ENCODE results near the gene STOML1. TPM values are rescaled to one million over a fixed set of nuclear protein-coding genes. Genes with fewer than 3 reads are reported as not detected.

STOML1 gene
- polyA plus RNA-seq, 2 of the 4 experiments (the other 2 are of a cell fraction), result 4.3 to 4.9 TPM

DNA sequence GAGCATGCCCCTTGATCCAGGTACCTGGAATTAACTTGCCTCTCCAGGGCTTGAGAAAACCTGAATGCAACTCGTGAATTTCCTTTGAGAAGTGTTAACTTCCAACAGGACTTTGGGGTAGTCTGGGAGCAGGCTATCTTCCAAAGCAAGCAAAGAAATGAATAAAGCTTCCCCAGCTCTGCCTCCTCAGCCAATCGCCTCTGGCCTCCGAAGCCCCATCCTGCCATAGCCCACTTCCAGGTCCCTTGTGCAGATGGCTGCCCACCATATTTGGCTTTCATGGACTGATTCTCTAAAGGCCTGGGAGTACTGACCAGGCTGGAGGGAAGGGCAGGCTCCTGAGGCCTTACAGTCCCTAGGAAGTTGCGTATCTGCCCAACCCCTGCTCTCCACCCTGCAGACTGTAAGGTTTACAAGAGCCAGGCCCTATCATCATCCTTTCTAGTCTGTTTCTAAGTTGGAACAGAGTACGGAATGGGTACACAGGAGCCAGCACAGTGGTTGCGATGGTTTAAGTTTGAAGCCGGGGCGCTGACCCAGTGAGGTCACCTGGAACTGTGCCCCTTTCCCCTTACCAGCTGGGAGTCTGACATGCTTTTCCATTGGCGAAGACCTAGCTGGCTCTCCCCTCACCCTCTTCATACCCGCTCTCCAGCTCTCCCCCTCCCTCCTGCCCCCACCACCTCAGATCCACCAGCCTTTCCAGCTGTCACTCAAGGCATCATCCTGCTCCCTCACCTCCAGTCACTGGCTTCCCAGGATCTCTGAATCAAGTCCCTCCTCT lies 1.3 kb upstream of the STOML1 start:
- Histone ChIP-seq H3K9me3 (no peaks in the 10 kb centered on the region), H3K4me3 (peak overlapping the region; percentile 98; the same call in 1 of the 3 replicates), H3K27ac (peak overlapping the region in 1 of 2 experiments; percentile 91; a peak in 5 of 6 replicates), H3K4me2 (peak overlapping the region; percentile 74), H3K4me1 (peaks cover 24% of the 10 kb centered on the region)
- FAIRE-seq (no peak), ATAC-seq (no peak), DNase-seq (ENCODE audit: low read depth in 1 of 2, low spot score in 1 of 2) (no peak)
- CTCF ChIA-PET, result interaction anchor here (0.8 to 5.5 kb wide), 10 partner anchors 10 to 61 kb away, joined by 3 to 30 read pairs (median 4); no protein-coding TSS in a partner anchor
- WGBS (ENCODE audit: missing lambda C conversion rate), result 89% methylated on average over 10 of the region's 10 CpGs
- POLR2A ChIA-PET, result no interaction called here
- no peak for TF ChIP-seq HDAC2 (IDR thresholded peaks at IDR 0.05)
- no peak for TF ChIP-seq CBX8 (IDR thresholded peaks at IDR 0.05)
- TF ChIP-seq MAFK (IDR thresholded peaks at IDR 0.05; ENCODE audit: partially characterized antibody), result no peak
- no peak for TF ChIP-seq NPAS2 (CRISPR knock-in tag; IDR thresholded peaks at IDR 0.05; ENCODE audit: borderline replicate concordance)
- TF ChIP-seq SREBF2 (IDR thresholded peaks at IDR 0.05), result no peak
- no peak for TF ChIP-seq EP300 (IDR thresholded peaks at IDR 0.05)
- TF ChIP-seq, protein P1, sequence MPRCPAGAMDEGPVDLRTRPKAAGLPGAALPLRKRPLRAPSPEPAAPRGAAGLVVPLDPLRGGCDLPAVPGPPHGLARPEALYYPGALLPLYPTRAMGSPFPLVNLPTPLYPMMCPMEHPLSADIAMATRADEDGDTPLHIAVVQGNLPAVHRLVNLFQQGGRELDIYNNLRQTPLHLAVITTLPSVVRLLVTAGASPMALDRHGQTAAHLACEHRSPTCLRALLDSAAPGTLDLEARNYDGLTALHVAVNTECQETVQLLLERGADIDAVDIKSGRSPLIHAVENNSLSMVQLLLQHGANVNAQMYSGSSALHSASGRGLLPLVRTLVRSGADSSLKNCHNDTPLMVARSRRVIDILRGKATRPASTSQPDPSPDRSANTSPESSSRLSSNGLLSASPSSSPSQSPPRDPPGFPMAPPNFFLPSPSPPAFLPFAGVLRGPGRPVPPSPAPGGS (IDR thresholded peaks at IDR 0.05), result no peak
- TF ChIP-seq, protein P2, sequence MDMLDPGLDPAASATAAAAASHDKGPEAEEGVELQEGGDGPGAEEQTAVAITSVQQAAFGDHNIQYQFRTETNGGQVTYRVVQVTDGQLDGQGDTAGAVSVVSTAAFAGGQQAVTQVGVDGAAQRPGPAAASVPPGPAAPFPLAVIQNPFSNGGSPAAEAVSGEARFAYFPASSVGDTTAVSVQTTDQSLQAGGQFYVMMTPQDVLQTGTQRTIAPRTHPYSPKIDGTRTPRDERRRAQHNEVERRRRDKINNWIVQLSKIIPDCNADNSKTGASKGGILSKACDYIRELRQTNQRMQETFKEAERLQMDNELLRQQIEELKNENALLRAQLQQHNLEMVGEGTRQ (IDR thresholded peaks at IDR 0.05), result no peak
- no peak for TF ChIP-seq BHLHE40 (IDR thresholded peaks at IDR 0.05; ENCODE audit: low read depth, low read length)
- no peak for TF ChIP-seq RAD21 (conservative IDR thresholded peaks at IDR 0.05 in 1 of 2, IDR thresholded peaks at IDR 0.05 in 1 of 2)
- TF ChIP-seq ZNF302 (CRISPR knock-in tag; IDR thresholded peaks at IDR 0.05), result no peak
- no peak for TF ChIP-seq KDM1A (IDR thresholded peaks at IDR 0.05; ENCODE audit: low read depth)
- TF ChIP-seq KDM5A (IDR thresholded peaks at IDR 0.05), result no peak
- no peak for TF ChIP-seq NFE2L2 (conservative IDR thresholded peaks at IDR 0.05; ENCODE audit: low read length)
- TF ChIP-seq, protein P3, sequence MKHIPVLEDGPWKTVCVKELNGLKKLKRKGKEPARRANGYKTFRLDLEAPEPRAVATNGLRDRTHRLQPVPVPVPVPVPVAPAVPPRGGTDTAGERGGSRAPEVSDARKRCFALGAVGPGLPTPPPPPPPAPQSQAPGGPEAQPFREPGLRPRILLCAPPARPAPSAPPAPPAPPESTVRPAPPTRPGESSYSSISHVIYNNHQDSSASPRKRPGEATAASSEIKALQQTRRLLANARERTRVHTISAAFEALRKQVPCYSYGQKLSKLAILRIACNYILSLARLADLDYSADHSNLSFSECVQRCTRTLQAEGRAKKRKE (CRISPR knock-in tag; IDR thresholded peaks at IDR 0.05; ENCODE audit: low read depth), result no peak
- TF ChIP-seq, protein P4, sequence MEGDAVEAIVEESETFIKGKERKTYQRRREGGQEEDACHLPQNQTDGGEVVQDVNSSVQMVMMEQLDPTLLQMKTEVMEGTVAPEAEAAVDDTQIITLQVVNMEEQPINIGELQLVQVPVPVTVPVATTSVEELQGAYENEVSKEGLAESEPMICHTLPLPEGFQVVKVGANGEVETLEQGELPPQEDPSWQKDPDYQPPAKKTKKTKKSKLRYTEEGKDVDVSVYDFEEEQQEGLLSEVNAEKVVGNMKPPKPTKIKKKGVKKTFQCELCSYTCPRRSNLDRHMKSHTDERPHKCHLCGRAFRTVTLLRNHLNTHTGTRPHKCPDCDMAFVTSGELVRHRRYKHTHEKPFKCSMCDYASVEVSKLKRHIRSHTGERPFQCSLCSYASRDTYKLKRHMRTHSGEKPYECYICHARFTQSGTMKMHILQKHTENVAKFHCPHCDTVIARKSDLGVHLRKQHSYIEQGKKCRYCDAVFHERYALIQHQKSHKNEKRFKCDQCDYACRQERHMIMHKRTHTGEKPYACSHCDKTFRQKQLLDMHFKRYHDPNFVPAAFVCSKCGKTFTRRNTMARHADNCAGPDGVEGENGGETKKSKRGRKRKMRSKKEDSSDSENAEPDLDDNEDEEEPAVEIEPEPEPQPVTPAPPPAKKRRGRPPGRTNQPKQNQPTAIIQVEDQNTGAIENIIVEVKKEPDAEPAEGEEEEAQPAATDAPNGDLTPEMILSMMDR (IDR thresholded peaks at IDR 0.05), result no peak
- TF ChIP-seq, protein P5, sequence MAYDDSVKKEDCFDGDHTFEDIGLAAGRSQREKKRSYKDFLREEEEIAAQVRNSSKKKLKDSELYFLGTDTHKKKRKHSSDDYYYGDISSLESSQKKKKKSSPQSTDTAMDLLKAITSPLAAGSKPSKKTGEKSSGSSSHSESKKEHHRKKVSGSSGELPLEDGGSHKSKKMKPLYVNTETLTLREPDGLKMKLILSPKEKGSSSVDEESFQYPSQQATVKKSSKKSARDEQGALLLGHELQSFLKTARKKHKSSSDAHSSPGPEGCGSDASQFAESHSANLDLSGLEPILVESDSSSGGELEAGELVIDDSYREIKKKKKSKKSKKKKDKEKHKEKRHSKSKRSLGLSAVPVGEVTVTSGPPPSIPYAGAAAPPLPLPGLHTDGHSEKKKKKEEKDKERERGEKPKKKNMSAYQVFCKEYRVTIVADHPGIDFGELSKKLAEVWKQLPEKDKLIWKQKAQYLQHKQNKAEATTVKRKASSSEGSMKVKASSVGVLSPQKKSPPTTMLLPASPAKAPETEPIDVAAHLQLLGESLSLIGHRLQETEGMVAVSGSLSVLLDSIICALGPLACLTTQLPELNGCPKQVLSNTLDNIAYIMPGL (CRISPR knock-in tag; IDR thresholded peaks at IDR 0.05; ENCODE audit: borderline replicate concordance), result no peak
- no peak for TF ChIP-seq CHD2 (IDR thresholded peaks at IDR 0.05; ENCODE audit: low read length, partially characterized antibody)

DNA sequence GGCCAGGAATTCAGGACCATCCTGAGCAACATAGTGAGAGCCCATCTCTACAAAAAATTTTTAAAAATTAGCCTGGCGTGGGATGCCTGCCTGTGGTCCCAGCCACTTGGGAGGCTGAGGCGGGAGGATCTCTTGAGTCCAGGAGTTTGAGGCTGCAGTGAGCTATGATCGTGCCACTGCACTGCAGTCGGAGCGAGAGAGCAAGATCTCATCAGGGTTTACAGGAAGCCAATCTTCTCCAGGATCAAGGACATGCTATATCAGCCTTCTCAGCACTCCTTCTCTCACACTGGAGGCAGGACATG lies 451 bp upstream of the STOML1 start:
- no peak for DNase-seq (ENCODE audit: low read depth in 1 of 2, low spot score in 1 of 2)
- H3K4me1 ChIP-seq, result peaks cover 33% of the 10 kb centered on the region

More for the DNA sequence above, 451 bp upstream of the STOML1 start:
- ChIA-PET POLR2A (no interaction called here), CTCF (interaction anchor here (0.6 to 5.5 kb wide), 11 partner anchors 8 to 50 kb away, joined by 3 to 30 read pairs (median 3); no protein-coding TSS in a partner anchor)
- ATAC-seq (no peak), FAIRE-seq (no peak)
- TF ChIP-seq NR3C1 (IDR thresholded peaks at IDR 0.05), result no peak
- no peak for TF ChIP-seq HOXB13 (CRISPR knock-in tag; IDR thresholded peaks at IDR 0.05; ENCODE audit: low read depth)
- TF ChIP-seq, protein P6, sequence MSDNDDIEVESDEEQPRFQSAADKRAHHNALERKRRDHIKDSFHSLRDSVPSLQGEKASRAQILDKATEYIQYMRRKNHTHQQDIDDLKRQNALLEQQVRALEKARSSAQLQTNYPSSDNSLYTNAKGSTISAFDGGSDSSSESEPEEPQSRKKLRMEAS (IDR thresholded peaks at IDR 0.05), result no peak
- 59% methylated on average over 5 of the region's 5 CpGs for WGBS (ENCODE audit: missing lambda C conversion rate)
- no peaks in the 10 kb centered on the region for H3K9me3 ChIP-seq
- H3K4me3 ChIP-seq, result peak overlapping the region; percentile 83; the same call in 2 of the 3 replicates
- H3K27ac ChIP-seq, result peak overlapping the region; percentile 68 to 80
- peak overlapping the region; percentile 83 for H3K4me2 ChIP-seq
